Lower leg skin (tissue), 4 donors: ENCODE data around the gene PTPRZ1. TPM values are rescaled to one million over a fixed set of nuclear protein-coding genes. Genes with fewer than 3 reads are reported as not detected.

ENCODE experiments used
- DNase-seq, 2 donors: peaks; one replicate each; pipeline ENCODE4 v3.0.0-alpha.2; 2019; ENCODE audit warnings: low spot score in 2 of 2
- H3K4me3 ChIP-seq: fragments of 200-600 bp; sonication (generic); 2 replicates; pipeline ENCODE4 v1.5.1; 2017; ENCODE audit warnings: mild to moderate bottlenecking, low read depth; ENCODE audit not compliant: poor library complexity, severe bottlenecking
- POLR2A ChIP-seq, 2 donors: fragments of 450-650 bp; IDR thresholded peaks; one replicate each; pipeline ENCODE4 v1.6.1; 2016 to 2017; ENCODE audit warnings: antibody characterized with exemption in 2 of 2, mild to moderate bottlenecking in 1 of 2, moderate library complexity in 1 of 2
- WGBS, 2 donors: methylation state at CpG; one replicate each; pipeline ENCODE4 v1.1.5; 2018; 5-methylcytosine and 5-hydroxymethylcytosine counted together
- intact Hi-C: fragments of 100-400 bp; cut with DNase I; formaldehyde crosslinking; loops from one replicate; pipeline ENCODE4 v1.15.0; 2023; ENCODE audit warnings: low total_unique reads
- total RNA-seq, 4 donors: library from RNA; depleted of rRNA; stranded (reverse); fragments of >200 nt; gene quantifications; one replicate each; pipeline ENCODE4 v1.1.0, GENCODE V29; 2016
- TF ChIP-seq, protein P1 (sequence below), 3 donors: fragments of 450-650 bp; IDR thresholded peaks; one replicate each; pipeline ENCODE4 v1.5.1; 2016; ENCODE audit warnings: antibody characterized with exemption in 3 of 3, mild to moderate bottlenecking in 3 of 3, moderate library complexity in 2 of 3

The PTPRZ1 gene
- total RNA-seq, 4 donors from 2014 or later: 26.1 to 63.7 (median 46.3) TPM

DNA sequence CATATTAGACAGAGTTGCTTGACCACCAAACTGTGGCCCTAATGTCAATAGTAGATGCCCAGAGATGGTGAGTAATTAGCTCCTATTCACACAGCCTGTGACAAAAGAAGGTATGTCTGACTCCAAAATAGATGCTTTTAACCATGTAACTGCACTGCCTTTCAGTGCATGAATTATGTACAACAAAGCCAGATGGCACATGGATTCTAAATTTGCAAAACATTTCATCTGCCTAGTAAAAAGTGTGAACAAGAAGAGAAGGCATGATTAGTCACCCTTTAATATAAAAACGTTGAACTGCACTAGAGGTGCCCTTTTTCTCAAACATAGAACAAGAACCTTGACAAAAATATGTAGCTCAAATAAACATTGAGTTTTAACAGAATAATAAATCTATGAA lies 35.5 kb upstream of the PTPRZ1 start:
- intact Hi-C loops: no loop called here
- no peak overlapping the region for H3K4me3 ChIP-seq
- 25 to 29% methylated on average over 1 of the region's 1 CpG for WGBS, 2 donors
- TF ChIP-seq, protein P1, sequence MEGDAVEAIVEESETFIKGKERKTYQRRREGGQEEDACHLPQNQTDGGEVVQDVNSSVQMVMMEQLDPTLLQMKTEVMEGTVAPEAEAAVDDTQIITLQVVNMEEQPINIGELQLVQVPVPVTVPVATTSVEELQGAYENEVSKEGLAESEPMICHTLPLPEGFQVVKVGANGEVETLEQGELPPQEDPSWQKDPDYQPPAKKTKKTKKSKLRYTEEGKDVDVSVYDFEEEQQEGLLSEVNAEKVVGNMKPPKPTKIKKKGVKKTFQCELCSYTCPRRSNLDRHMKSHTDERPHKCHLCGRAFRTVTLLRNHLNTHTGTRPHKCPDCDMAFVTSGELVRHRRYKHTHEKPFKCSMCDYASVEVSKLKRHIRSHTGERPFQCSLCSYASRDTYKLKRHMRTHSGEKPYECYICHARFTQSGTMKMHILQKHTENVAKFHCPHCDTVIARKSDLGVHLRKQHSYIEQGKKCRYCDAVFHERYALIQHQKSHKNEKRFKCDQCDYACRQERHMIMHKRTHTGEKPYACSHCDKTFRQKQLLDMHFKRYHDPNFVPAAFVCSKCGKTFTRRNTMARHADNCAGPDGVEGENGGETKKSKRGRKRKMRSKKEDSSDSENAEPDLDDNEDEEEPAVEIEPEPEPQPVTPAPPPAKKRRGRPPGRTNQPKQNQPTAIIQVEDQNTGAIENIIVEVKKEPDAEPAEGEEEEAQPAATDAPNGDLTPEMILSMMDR (IDR thresholded peaks at IDR 0.05): no peak
- no peak for TF ChIP-seq POLR2A (IDR thresholded peaks at IDR 0.05)
- no peak for DNase-seq

DNA sequence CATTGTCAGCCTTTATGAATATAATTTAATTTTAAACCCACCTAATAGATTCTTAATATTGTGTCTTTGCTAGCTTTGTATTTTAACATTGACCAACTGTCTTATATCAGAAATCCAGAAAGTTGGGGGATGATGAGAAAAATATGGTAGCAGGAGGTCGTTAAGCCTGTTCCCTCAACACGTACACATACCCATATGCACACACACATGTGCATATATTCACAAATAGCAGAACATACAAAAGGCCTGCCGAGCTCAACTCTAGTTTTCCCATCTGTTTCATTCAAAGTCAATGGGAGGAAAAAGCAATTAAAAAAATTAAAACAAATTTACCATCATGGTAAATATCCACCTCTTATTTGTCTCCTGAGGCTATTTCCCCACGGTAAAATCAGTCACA lies 25.9 kb upstream of the PTPRZ1 start:
- no peak for DNase-seq
- intact Hi-C loops: no loop called here
- no peak overlapping the region for H3K4me3 ChIP-seq
- 62 to 67% methylated on average over 4 of the region's 4 CpGs for WGBS, 2 donors
- TF ChIP-seq POLR2A (IDR thresholded peaks at IDR 0.05): no peak
- TF ChIP-seq, protein P1 (IDR thresholded peaks at IDR 0.05): no peak

- intact Hi-C loops: no loop called here
- DNase-seq: no peak
- TF ChIP-seq POLR2A (IDR thresholded peaks at IDR 0.05): no peak
- TF ChIP-seq, protein P1 (IDR thresholded peaks at IDR 0.05): no peak
- no peak overlapping the region for H3K4me3 ChIP-seq
- WGBS, 2 donors: 70 to 79% methylated on average over 2 of the region's 2 CpGs
These were observed 19.7 kb upstream of the PTPRZ1 start for GRCh38 chr7:121853307-121853706.

- TF ChIP-seq POLR2A (IDR thresholded peaks at IDR 0.05): no peak
- TF ChIP-seq, protein P1 (IDR thresholded peaks at IDR 0.05): no peak
- intact Hi-C loops: no loop called here
- no peak for DNase-seq
- H3K4me3 ChIP-seq: no peak overlapping the region
These were observed 12.0 kb upstream of the PTPRZ1 start for GRCh38 chr7:121860953-121861352.

GRCh38 chr7:121862591-121862990 lies 10.4 kb upstream of the PTPRZ1 start:
- DNase-seq: no peak
- WGBS, 2 donors: 72 to 77% methylated on average over 4 of the region's 4 CpGs
- TF ChIP-seq POLR2A (IDR thresholded peaks at IDR 0.05): no peak
- TF ChIP-seq, protein P1 (IDR thresholded peaks at IDR 0.05): no peak
- intact Hi-C loops: no loop called here
- H3K4me3 ChIP-seq: no peak overlapping the region

GRCh38 chr7:121871188-121871587 lies 1.8 kb upstream of the PTPRZ1 start:
- intact Hi-C loops: no loop called here
- no peak overlapping the region for H3K4me3 ChIP-seq
- no peak for TF ChIP-seq POLR2A (IDR thresholded peaks at IDR 0.05)
- TF ChIP-seq, protein P1 (IDR thresholded peaks at IDR 0.05): no peak
- no peak for DNase-seq
